HL-60/S4 treated with retinoic acid at 250 ng/mL for 4 days and 3 days (cell line): Measurements from ENCODE around the gene ARPP21.
"Not testable (repeated sequence)": the region's sequence is repeated elsewhere in the genome, so short reads cannot be mapped to it uniquely, and the experiment has no call there.

Source experiments
- in situ Hi-C: fragments of 300-500 bp; cut with MboI; formaldehyde crosslinking; loops from 2 replicates; pipeline ENCODE4 v1.7.0; 2022; ENCODE audit warnings: low sequenced_read_pairs

The ARPP21 gene

DNA sequence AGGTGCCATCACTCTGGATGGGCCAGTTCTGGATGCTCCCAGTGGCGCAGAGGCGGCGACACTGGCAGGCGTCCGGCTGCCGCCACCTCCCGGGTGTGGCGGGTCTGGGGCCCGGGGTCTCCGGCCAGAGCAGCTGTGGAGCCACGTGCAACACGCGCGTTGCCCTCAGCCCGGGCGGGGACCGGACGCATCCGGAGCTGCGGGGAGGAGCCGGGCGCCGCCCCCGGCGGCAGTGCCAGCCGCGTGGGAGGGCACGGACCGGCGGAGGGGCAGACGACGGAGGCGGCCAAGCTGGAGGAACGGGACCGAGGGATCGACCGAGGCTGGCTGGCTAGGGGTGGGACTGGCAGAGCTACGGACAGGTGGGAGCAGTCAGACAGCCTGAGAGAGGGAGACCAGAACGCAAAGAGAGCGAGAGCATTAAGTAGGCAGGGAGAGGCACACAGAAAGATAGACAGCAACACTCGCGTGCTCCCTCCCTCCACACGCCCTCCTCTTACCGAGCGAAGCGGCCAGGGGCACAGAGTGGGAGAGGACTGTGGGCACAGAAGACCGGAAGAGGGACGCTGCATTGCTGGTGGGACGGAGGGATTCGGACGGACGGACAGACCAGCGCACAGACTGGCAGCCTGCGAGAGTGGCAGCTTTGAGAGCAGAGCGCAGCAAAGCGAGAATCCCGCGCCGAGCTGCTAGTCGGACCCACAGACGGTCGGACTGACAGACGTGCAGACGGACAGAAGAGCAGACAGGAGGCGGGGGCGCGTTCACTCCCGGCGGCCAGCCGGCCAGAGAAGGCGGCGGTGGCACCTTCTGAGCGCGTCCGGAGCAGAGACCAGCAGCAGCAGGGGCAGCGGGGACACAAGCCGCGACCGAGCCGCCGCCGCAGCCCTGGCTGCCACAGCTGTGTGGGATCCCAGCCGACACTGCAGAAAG is at the start of gene ARPP21:
TSS of gene ARPP21 (plus strand) at position 272 of the 933 bp plus-strand sequence. CDS start 42,227 bp downstream, outside the sequence.
- in situ Hi-C loops = no loop called here

DNA sequence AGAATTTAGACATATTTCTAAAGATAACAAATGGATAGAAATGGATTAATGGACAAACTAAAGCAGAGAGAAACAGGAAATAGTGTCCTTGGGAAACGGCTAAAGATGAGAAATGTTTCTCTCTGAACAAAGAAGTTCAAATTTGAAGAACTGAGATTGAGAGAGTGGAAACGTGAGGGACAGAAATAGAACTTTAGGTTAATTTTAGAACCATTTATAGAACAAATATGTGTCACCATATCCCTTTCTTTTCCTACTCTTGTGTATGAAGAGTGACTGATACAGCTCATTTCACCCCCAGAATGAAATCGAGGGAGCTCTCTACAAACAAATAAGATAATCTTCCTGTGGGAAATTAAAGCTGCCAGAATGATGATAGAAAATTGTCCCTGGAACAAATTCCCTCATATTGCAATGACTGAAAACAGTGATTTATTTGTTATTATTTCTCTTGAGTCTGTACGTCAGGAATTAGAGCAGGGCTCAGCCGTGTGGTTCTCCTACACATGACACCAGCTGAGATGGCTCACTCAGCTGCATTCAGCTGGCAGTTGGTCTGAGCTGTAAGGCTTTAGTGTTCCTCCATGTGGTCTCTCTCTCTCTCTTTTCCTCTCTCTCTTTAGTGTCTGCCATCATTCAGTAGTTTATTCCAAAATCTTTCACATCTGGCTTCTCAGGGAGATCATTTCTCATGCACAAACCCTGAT is 46.6 kb upstream of the ARPP21 start:
- in situ Hi-C loops = no loop called here

DNA sequence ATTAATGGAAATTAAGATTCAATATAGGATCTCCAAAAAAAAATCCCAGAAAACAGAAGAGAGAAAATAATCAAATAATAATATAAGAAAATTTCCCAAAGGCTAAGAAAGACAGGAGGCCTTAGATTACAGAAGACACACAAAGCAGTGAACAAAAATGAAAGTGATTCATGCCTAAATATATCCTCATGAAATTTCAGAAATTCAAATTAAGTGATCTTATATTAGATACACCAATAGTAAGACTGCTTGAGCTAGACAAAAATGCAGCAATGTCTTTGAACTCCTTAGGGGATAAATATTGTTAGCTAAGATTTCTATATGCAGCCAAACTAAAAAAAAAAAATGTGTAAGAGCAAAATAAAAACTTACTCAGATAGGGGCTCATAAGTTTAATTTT is 44.6 kb upstream of the ARPP21 start:
- in situ Hi-C loops = no loop called here

GRCh38 chr3:35596335-35596995 is 42.9 kb upstream of the ARPP21 start:
- in situ Hi-C loops = no loop called here

DNA sequence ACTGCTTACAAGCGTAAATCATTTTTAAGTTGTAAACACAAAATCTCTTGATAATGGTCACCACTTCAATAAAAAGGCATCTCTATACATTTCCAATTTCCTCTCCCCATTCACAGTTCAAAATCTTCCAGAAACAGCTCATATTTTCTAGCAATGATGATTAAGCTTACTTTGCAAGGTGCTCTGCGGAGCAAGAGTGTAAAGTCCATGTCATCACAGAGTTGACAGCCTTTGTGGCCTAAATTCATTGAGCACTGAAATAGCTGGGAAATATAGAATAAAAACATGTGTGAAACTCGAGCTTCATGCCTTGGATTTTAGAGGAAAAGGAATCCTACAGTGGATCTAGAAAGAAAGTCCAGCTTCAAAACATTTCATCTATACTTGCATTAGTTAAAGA is 41.8 kb upstream of the ARPP21 start:
- in situ Hi-C loops = no loop called here

DNA sequence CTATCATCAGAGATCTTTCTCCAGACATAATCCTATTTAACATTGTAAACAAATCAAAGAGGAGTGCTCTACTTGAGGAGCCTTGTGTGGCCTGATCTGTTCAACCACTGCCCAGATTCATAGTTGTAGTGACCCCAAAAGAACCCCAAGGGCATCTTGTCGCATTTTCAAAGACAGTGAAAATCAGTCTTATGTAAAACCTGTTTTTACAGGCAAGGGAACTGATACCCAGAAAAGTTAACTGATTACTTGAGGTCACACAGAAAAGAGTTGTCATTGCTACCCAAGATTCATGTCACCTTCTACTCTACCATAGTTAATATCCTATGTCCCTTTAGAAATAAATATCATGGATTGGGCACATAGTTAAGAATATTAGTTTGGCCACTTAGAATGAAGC is 40.5 kb upstream of the ARPP21 start:
- in situ Hi-C loops = no loop called here

GRCh38 chr3:35601959-35602358 is 37.4 kb upstream of the ARPP21 start:
- in situ Hi-C loops = no loop called here

DNA sequence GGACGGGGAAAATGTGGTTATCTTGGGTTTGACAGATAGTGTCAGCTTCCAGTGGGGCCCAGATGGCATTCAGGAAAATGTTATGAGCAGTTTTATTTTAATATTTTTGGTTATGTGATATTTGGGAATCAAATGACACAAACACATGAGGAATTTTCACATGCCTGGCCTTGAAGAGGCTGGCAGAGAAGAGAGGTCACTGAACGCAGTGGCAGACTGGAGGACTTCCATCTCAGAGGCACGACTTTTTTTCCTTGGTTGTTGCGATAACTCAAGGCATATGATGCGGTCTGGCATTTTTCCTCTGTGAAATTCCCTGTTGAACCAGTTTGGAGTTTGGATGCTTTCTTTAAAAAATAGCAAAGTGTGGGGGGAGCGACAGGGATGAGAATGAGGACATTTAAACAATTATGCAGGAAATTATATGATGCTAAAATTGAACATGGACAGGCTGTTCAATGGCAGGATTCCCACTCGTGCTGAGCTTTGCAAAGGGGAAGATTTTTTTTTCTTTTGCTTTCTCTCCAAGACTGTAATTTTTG is 36.9 kb upstream of the ARPP21 start:
- in situ Hi-C loops = no loop called here

DNA sequence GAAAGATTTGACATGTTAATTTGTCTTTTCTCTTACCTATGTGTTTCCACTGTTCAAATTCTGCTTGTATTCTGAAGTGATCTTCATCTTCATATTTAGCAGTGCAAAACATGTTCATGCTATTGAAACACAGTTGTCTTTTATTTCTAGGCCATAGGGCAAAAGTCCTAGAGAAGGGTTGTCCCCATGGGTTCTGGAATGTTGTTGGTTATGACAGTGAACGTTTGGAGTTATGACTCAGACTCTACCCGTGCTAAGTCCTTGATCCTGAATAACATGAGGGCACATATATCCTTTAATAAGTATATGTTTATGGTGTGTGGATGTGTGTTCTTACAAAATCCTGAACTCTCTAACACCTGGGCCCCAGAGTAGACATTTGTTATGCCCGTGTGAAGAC is 23.0 kb upstream of the ARPP21 start:
- in situ Hi-C loops = no loop called here

DNA sequence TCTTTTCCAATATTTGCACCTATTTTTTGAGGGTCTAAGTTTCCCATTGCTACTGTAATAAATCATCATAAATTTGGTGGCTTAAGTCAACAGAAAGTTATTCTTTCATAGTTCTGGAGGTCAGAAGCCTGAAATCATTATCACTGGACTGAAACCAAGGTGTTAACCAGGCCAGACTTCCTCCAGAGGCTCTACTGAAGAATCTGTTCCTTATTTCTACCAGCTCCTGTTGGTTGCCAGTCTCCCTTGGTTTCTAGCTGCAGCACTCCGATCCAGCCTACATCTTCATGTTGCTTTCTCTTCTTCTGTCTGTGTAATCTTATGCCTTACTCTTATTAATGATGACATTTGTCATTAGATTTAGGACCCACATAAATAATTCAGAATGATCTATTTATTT is 22.0 kb upstream of the ARPP21 start:
- in situ Hi-C loops = no loop called here

DNA sequence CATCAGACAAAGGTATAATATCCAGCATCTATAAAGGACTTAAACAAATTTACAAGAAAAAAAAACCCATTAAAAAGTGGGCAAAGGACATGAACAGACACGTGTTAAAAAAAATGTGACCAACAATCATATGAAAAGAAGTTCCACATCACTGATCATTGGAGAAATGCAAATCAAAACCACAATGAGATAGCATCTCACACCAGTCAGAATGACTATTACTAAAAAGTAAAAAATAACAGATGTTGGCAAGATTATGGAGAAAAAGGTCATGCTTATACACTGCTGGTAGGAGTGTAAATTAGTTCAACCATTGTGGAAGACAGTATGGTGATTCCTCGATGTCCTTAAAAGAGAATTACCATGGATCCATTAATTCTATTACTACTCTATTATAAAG is 19.1 kb upstream of the ARPP21 start:
- in situ Hi-C loops = not testable (repeated sequence)

DNA sequence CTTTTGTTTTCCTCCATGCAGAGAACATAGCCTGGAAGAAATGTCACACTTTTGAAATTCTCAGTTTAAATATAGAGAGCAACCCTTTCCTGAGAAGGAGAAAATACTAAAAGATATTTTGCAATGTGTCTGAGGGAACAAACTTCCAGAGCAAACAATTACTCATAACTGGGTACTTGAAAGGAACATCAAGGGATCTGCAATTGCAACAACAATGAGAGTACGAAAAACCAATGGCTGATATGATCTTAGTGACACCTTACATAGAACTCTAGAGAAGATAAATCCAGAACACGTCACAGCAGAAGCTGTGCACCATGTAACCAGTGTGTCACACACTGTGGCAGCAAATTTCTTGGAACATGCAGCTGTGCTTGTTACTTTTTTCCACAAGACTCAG is 14.6 kb upstream of the ARPP21 start:
- in situ Hi-C loops = no loop called here

DNA sequence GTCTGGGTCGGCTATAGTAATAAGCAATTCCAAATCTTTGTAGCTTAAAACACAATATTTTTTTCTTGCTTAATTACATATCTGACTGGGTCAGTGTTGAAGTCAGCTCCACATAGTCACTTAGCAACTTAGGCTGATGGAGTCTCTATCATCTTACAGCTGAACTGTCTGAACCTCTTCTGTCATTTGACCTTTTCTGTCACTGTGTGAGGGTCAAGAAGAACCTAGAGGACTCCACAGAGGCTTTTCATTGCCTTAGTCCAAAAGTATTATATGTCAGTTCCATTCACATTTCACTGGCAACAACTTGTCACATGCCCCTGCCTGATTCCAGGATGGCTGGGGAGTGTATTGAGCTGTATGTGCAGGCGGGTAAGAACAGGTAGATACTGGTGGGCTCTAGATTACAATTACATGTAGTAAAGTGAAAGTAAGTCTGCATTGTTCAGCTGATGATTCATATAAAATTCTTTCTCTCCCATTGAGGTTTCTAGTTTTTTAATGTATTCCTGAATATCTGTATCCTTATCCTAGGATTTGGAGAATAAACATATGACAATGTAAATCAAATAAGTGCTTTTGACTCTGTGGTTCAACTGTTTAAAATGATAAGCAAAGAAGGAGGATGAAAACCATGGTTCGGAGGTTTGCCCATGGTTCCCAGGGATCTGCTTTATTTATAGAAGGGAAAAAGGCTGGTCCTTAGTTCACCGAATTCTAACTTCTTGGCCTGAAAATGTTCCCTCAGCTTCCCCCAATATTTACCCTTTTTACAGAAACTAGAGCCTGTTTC is 5.8 kb upstream of the ARPP21 start:
- in situ Hi-C loops = no loop called here

DNA sequence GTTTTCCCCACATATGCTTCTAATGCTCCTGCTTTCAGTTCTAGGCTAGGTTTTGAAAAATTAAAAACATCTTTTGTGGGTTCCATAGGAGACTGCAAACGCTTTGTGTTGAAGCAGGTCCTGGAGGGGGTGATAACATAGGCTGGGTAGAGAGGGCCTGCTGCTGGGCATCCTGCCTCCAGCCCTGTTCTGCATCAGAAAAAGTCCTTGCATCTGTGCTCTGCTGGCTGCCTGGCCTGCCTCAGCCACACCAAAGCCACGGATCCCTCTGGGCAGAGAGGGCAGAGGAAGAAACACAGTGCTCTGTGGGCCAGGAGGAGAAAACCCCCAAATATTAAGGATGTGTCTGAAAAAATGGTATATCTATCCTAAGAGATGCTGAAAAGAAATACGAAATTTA is 3.9 kb upstream of the ARPP21 start:
- in situ Hi-C loops = no loop called here

- in situ Hi-C loops = no loop called here
These were observed 3.2 kb upstream of the ARPP21 start for GRCh38 chr3:35635926-35636683.

GRCh38 chr3:35638251-35638979 is 910 bp upstream of the ARPP21 start:
- in situ Hi-C loops = no loop called here

GRCh38 chr3:35638980-35639253 is 408 bp upstream of the ARPP21 start:
- in situ Hi-C loops = no loop called here

DNA sequence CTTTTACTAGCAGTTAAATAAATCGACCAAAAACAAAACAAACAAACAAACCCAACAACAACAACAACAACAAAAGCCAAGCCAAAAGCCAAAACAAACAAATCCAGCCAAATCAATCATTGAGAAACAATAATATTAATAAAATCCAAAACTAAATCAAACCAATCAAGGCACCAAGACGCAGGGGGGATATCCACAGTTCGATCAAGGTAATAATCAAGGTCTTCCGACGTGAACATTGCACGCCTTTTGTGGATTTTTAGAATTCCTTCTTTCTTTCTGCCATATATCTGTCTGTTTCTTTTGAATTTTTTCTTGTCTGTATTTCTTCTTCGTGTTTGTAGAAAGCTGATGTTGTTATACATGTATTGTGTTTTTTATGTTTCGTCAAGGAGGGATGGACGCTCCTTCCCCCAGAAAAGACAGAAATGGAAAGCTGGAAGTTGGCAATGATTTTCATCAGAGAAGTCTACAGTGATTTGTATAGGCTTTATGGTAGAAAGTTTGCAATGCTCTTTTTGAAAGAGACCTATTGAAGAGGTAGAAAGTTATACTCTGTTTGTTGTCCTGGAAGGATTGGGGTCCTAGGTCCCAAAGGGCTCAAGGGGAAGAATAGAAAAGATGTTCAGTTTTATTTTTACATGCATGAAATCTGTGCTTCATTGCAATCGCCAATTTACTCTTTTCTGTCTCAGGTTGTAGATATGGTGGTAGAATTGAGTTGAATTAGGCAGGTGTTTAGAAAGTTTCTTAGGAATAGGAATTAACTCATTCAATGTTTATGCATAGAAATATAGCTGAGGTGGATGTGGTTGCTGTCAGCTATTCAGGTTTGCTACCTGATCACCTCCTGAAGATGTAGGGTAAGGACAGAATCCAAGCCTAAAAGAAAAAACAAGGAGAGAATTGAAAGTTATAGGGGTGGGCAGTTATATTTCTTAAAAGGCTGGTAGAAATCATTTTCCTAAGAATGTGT is 1.2 kb downstream of the ARPP21 start:
- in situ Hi-C loops = no loop called here
